Gastrocnemius medialis (tissue), 4 donors: Measurements from ENCODE around the gene DLL4.

Source experiments
- POLR2A ChIP-seq, 2 donors: fragments of 450-650 bp; IDR thresholded peaks; one replicate each; pipeline ENCODE4 v1.6.1; 2017; ENCODE audit warnings: antibody characterized with exemption in 2 of 2, mild to moderate bottlenecking in 2 of 2, moderate library complexity in 2 of 2
- TF ChIP-seq, protein P1 (sequence below), 5 experiments: fragments of 450-650 bp in 3 of 5; fragments of 200-600 bp in 2 of 5; sonication (generic) in 2 of 5; IDR thresholded peaks in 4 of 5; conservative IDR thresholded peaks in 1 of 5; 1 replicate in 4 of 5; 2 replicates in 1 of 5; pipeline ENCODE4 v1.5.1; 2016 to 2019; ENCODE audit warnings: antibody characterized with exemption in 5 of 5, mild to moderate bottlenecking in 3 of 5, moderate library complexity in 3 of 5

- no peak for TF ChIP-seq POLR2A (IDR thresholded peaks at IDR 0.05)
- TF ChIP-seq, protein P1, sequence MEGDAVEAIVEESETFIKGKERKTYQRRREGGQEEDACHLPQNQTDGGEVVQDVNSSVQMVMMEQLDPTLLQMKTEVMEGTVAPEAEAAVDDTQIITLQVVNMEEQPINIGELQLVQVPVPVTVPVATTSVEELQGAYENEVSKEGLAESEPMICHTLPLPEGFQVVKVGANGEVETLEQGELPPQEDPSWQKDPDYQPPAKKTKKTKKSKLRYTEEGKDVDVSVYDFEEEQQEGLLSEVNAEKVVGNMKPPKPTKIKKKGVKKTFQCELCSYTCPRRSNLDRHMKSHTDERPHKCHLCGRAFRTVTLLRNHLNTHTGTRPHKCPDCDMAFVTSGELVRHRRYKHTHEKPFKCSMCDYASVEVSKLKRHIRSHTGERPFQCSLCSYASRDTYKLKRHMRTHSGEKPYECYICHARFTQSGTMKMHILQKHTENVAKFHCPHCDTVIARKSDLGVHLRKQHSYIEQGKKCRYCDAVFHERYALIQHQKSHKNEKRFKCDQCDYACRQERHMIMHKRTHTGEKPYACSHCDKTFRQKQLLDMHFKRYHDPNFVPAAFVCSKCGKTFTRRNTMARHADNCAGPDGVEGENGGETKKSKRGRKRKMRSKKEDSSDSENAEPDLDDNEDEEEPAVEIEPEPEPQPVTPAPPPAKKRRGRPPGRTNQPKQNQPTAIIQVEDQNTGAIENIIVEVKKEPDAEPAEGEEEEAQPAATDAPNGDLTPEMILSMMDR (IDR thresholded peaks at IDR 0.05 in 4 of 5, conservative IDR thresholded peaks at IDR 0.05 in 1 of 5): no peak
Measured at GRCh38 chr15:40923551-40923950, 5.6 kb upstream of the DLL4 start.
